ACC112 (cell line): ENCODE data around the gene ANAPC10.
"Not testable (repeated sequence)": the region's sequence is repeated elsewhere in the genome, so short reads cannot be mapped to it uniquely, and the experiment has no call there.

Source experiments
- H2AFZ ChIP-seq: fragments of 200-600 bp; sonication (generic); one replicate; pipeline ENCODE4 v1.6.0; 2017; ENCODE audit warnings: antibody characterized with exemption, low read length; ENCODE audit not compliant: unreplicated experiment
- H3K27ac ChIP-seq: fragments of 200-600 bp; sonication (generic); 2 replicates; pipeline ENCODE4 v1.5.1; 2014; ENCODE audit warnings: low read depth, mild to moderate bottlenecking, antibody characterized with exemption, low read length, moderate library complexity
- H3K27me3 ChIP-seq: fragments of 200-600 bp; sonication (generic); 2 replicates; pipeline ENCODE4 v1.6.1; 2014; ENCODE audit warnings: mild to moderate bottlenecking, antibody characterized with exemption, low read length, moderate library complexity, mixed read lengths; ENCODE audit not compliant: insufficient read depth
- H3K36me3 ChIP-seq: fragments of 200-600 bp; sonication (generic); 2 replicates; pipeline ENCODE4 v1.6.1; 2016; ENCODE audit warnings: mild to moderate bottlenecking, antibody characterized with exemption, low read length, moderate library complexity, mixed read lengths; ENCODE audit not compliant: insufficient read depth
- H3K4me1 ChIP-seq: fragments of 200-600 bp; sonication (generic); one replicate; pipeline ENCODE4 v1.6.1; 2016; ENCODE audit warnings: low read length, mixed read lengths; ENCODE audit not compliant: insufficient read depth, unreplicated experiment, control insufficient read depth
- H3K4me3 ChIP-seq: fragments of 200-600 bp; sonication (generic); 2 replicates; pipeline ENCODE4 v1.5.1; 2014; ENCODE audit warnings: mild to moderate bottlenecking, low read depth, low read length
- H3K79me2 ChIP-seq: fragments of 200-600 bp; sonication (generic); one replicate; pipeline ENCODE4 v1.6.0; 2016; ENCODE audit warnings: low read length; ENCODE audit not compliant: control insufficient read depth, unreplicated experiment, insufficient read depth

The ANAPC10 gene

GRCh38 chr4:145097821-145098674 is at the start of gene ANAPC10, which contains the start of gene ABCE1:
TSS of gene ANAPC10 (minus strand) at chr4:145098196. CDS start at chr4:145096099, 2,097 bp downstream.
TSS of gene ABCE1 (plus strand) at chr4:145098311. CDS start at chr4:145104413, 6,102 bp downstream.
- H3K79me2 ChIP-seq = peaks cover 86% of the 10 kb centered on the region
- H3K4me3 ChIP-seq = peak within 1 kb of the TSS; percentile 89
- H3K27me3 ChIP-seq = no peaks in the 10 kb centered on the region
- peaks cover 50% of the 10 kb centered on the region for H3K4me1 ChIP-seq
- H3K27ac ChIP-seq = peak within 1 kb of the TSS; percentile 91
- H2AFZ ChIP-seq = peak within 1 kb of the TSS; percentile 86
- peaks cover 30% of the 10 kb centered on the region for H3K36me3 ChIP-seq

GRCh38 chr4:145136219-145136618 is 38.2 kb upstream of the ANAPC10 start:
- not testable (repeated sequence) for H3K4me3 ChIP-seq, H3K27me3 ChIP-seq, H3K79me2 ChIP-seq, H2AFZ ChIP-seq, H3K27ac ChIP-seq
- Histone ChIP-seq H3K36me3 (peaks cover 19% of the 10 kb centered on the region), H3K4me1 (peaks cover 17% of the 10 kb centered on the region)

- Histone ChIP-seq H3K27me3 (no peaks in the 10 kb centered on the region), H3K4me1 (peaks cover 31% of the 10 kb centered on the region), H2AFZ (no peak overlapping the region), H3K27ac (peak overlapping the region; percentile 18; the same call in 1 of the 2 replicates), H3K4me3 (no peak overlapping the region), H3K79me2 (no peaks in the 10 kb centered on the region), H3K36me3 (peaks cover 24% of the 10 kb centered on the region)
These were observed 34.6 kb upstream of the ANAPC10 start for GRCh38 chr4:145132511-145133098.

- Histone ChIP-seq H3K27me3 (no peaks in the 10 kb centered on the region), H2AFZ (no peak overlapping the region), H3K4me3 (no peak overlapping the region), H3K79me2 (no peaks in the 10 kb centered on the region), H3K36me3 (peaks cover 26% of the 10 kb centered on the region), H3K4me1 (peaks cover 31% of the 10 kb centered on the region), H3K27ac (peak overlapping the region; percentile 55)
These were observed 33.9 kb upstream of the ANAPC10 start for GRCh38 chr4:145131848-145132247.

- Histone ChIP-seq H3K27ac (peak overlapping the region; percentile 55), H2AFZ (no peak overlapping the region), H3K4me3 (no peak overlapping the region)
These were observed 32.9 kb upstream of the ANAPC10 start for GRCh38 chr4:145130788-145131399.

GRCh38 chr4:145130130-145130529 is 32.1 kb upstream of the ANAPC10 start:
- H3K4me1 ChIP-seq = peaks cover 31% of the 10 kb centered on the region
- H2AFZ ChIP-seq = no peak overlapping the region
- H3K79me2 ChIP-seq = no peaks in the 10 kb centered on the region
- no peaks in the 10 kb centered on the region for H3K27me3 ChIP-seq
- peak overlapping the region; percentile 55 for H3K27ac ChIP-seq
- peaks cover 34% of the 10 kb centered on the region for H3K36me3 ChIP-seq
- no peak overlapping the region for H3K4me3 ChIP-seq

More at GRCh38 chr4:145130788-145131399, 32.9 kb upstream of the ANAPC10 start:
- Histone ChIP-seq H3K27me3 (no peaks in the 10 kb centered on the region), H3K36me3 (peaks cover 29% of the 10 kb centered on the region), H3K4me1 (peaks cover 31% of the 10 kb centered on the region), H3K79me2 (no peaks in the 10 kb centered on the region)

GRCh38 chr4:145125396-145125795 is 27.4 kb upstream of the ANAPC10 start:
- Histone ChIP-seq H3K27me3 (no peaks in the 10 kb centered on the region), H2AFZ (no peak overlapping the region), H3K4me1 (peaks cover 6% of the 10 kb centered on the region), H3K36me3 (peaks cover 51% of the 10 kb centered on the region), H3K27ac (no peak overlapping the region), H3K4me3 (no peak overlapping the region), H3K79me2 (no peaks in the 10 kb centered on the region)

GRCh38 chr4:145108128-145108527 is 10.1 kb upstream of the ANAPC10 start:
- H3K27me3 ChIP-seq = no peaks in the 10 kb centered on the region

GRCh38 chr4:145107126-145107525 is 9.1 kb upstream of the ANAPC10 start:
- Histone ChIP-seq H3K27me3 (no peaks in the 10 kb centered on the region), H3K36me3 (peaks cover 54% of the 10 kb centered on the region), H3K27ac (no peak overlapping the region), H3K4me1 (peaks cover 9% of the 10 kb centered on the region), H3K79me2 (peaks cover 51% of the 10 kb centered on the region), H2AFZ (no peak overlapping the region), H3K4me3 (no peak overlapping the region)

More at GRCh38 chr4:145108128-145108527, 10.1 kb upstream of the ANAPC10 start:
- no peaks in the 10 kb centered on the region for H3K4me1 ChIP-seq
- H3K79me2 ChIP-seq = peaks cover 41% of the 10 kb centered on the region
- H3K4me3 ChIP-seq = no peak overlapping the region
- peaks cover 63% of the 10 kb centered on the region for H3K36me3 ChIP-seq
- H3K27ac ChIP-seq = no peak overlapping the region
- no peak overlapping the region for H2AFZ ChIP-seq

- Histone ChIP-seq H3K36me3 (peaks cover 39% of the 10 kb centered on the region), H2AFZ (no peak overlapping the region), H3K27ac (no peak overlapping the region), H3K79me2 (peaks cover 86% of the 10 kb centered on the region), H3K27me3 (no peaks in the 10 kb centered on the region), H3K4me3 (no peak overlapping the region), H3K4me1 (peaks cover 32% of the 10 kb centered on the region)
These were observed 5.5 kb upstream of the ANAPC10 start for GRCh38 chr4:145103496-145103895.
